ENCODE measurements around the gene GRM1.

Gene GRM1

GRCh38 chr6:146336191-146336590 lies 307.3 kb downstream of the GRM1 start:
- DNase-seq = peak; percentile 19 to 48 (median 32)

- no peak for DNase-seq
Measured at GRCh38 chr6:146337376-146337775, 308.5 kb downstream of the GRM1 start.

GRCh38 chr6:146339716-146340115 lies 310.9 kb downstream of the GRM1 start:
- peak in 2 of 3 donors; percentile 40 for DNase-seq

- DNase-seq = peak; percentile 53 to 76 (median 72)
Measured at GRCh38 chr6:146341493-146342230, 312.8 kb downstream of the GRM1 start.

GRCh38 chr6:146345598-146345997 lies 316.7 kb downstream of the GRM1 start:
- DNase-seq = no peak

- DNase-seq = no peak
Measured at GRCh38 chr6:146347090-146347489, 318.2 kb downstream of the GRM1 start.

- no peak for DNase-seq
Measured at GRCh38 chr6:146347690-146348089, 318.8 kb downstream of the GRM1 start.

GRCh38 chr6:146351018-146351417 lies 322.2 kb downstream of the GRM1 start:
- DNase-seq = no peak

GRCh38 chr6:146352163-146352562 lies 323.3 kb downstream of the GRM1 start:
- DNase-seq = no peak

- DNase-seq = peak in 2 of 3 donors; percentile 47 to 66
Measured at GRCh38 chr6:146354451-146354850, 325.6 kb downstream of the GRM1 start.

GRCh38 chr6:146355521-146356100 lies 326.7 kb downstream of the GRM1 start:
- peak in 1 of 3 donors; percentile 19 for DNase-seq

- peak; percentile 64 to 96 (median 93) for DNase-seq
Measured at GRCh38 chr6:146357578-146358430, 328.9 kb downstream of the GRM1 start.

- DNase-seq = peak in 1 of 3 donors; percentile 53
Measured at GRCh38 chr6:146358431-146359046, 329.7 kb downstream of the GRM1 start.

- peak; percentile 27 to 50 (median 44) for DNase-seq
Measured at GRCh38 chr6:146359131-146359530, 330.3 kb downstream of the GRM1 start.

- no peak for DNase-seq
Measured at GRCh38 chr6:146361128-146361924, 332.5 kb downstream of the GRM1 start.

GRCh38 chr6:146363838-146364607 lies 335.2 kb downstream of the GRM1 start:
- no peak for DNase-seq

GRCh38 chr6:146364816-146365594 lies 336.1 kb downstream of the GRM1 start:
- DNase-seq = peak in 1 of 3 donors; percentile 18

- no peak for DNase-seq
Measured at GRCh38 chr6:146367061-146367460, 338.2 kb downstream of the GRM1 start.

- no peak for DNase-seq
Measured at GRCh38 chr6:146369866-146370265, 341.0 kb downstream of the GRM1 start.

GRCh38 chr6:146381486-146381885 lies 352.6 kb downstream of the GRM1 start:
- DNase-seq = peak in 2 of 3 donors; percentile 12 to 27

All from suppressor macrophage treated with lipopolysaccharide for 1 hour (primary cell).